ENCODE results near the gene CERK.

GRCh38 chr22:46731246-46732040 lies 6.6 kb downstream of the CERK start:
- TF ChIP-seq POLR2AphosphoS5 (IDR thresholded peaks at IDR 0.05; ENCODE audit: borderline replicate concordance, low read depth, low read length) (no peak), EZH2 (IDR thresholded peaks at IDR 0.05) (no peak)

All from SK-N-MC (cell line).